ENCODE data around the gene PINLYP. TPM values are rescaled to one million over a fixed set of nuclear protein-coding genes. Genes with fewer than 3 reads are reported as not detected.

PINLYP gene
- total RNA-seq, 1 donor from 2014 or later: 1.0 TPM

- Histone ChIP-seq H3K9me3 (replicated peaks) (no peaks in the 10 kb centered on the region), H3K4me3 (no peak overlapping the region), H3K27ac (replicated peaks) (no peak overlapping the region), H3K27me3 (ENCODE audit: low read depth) (no peaks in the 10 kb centered on the region), H3K4me1 (peaks cover 13% of the 10 kb centered on the region), H3K36me3 (peaks cover 56% of the 10 kb centered on the region)
- DNase-seq: no peak
- intact Hi-C loops (cut with micrococcal nuclease): no loop called here
- no peak for TF ChIP-seq CTCF (IDR thresholded peaks at IDR 0.05; ENCODE audit: borderline replicate concordance)
These were observed 13.7 kb downstream of the PINLYP start for GRCh38 chr19:43589277-43589676.

GRCh38 chr19:43589678-43590077 lies 14.1 kb downstream of the PINLYP start:
- Histone ChIP-seq H3K4me3 (no peak overlapping the region), H3K36me3 (peaks cover 59% of the 10 kb centered on the region), H3K9me3 (replicated peaks) (no peaks in the 10 kb centered on the region), H3K27ac (replicated peaks) (no peak overlapping the region), H3K27me3 (ENCODE audit: low read depth) (no peaks in the 10 kb centered on the region), H3K4me1 (peaks cover 17% of the 10 kb centered on the region)
- TF ChIP-seq CTCF (IDR thresholded peaks at IDR 0.05; ENCODE audit: borderline replicate concordance): no peak
- intact Hi-C loops (cut with micrococcal nuclease): no loop called here
- no peak for DNase-seq

GRCh38 chr19:43591904-43592772 lies 16.5 kb downstream of the PINLYP start:
- no peak for DNase-seq
- Histone ChIP-seq H3K27ac (replicated peaks) (no peak overlapping the region), H3K4me1 (peaks cover 35% of the 10 kb centered on the region), H3K4me3 (no peak overlapping the region), H3K9me3 (replicated peaks) (no peaks in the 10 kb centered on the region), H3K27me3 (ENCODE audit: low read depth) (no peaks in the 10 kb centered on the region), H3K36me3 (peaks cover 54% of the 10 kb centered on the region)
- TF ChIP-seq CTCF (IDR thresholded peaks at IDR 0.05; ENCODE audit: borderline replicate concordance): no peak
- intact Hi-C loops (cut with micrococcal nuclease): no loop called here

GRCh38 chr19:43592800-43593350 lies 17.3 kb downstream of the PINLYP start:
- peaks cover 54% of the 10 kb centered on the region for H3K36me3 ChIP-seq
- H3K4me3 ChIP-seq: no peak overlapping the region
- no peak overlapping the region for H3K27ac ChIP-seq (replicated peaks)
- no peak for DNase-seq
- no peak for TF ChIP-seq CTCF (IDR thresholded peaks at IDR 0.05; ENCODE audit: borderline replicate concordance)
- H3K9me3 ChIP-seq (replicated peaks): no peaks in the 10 kb centered on the region
- intact Hi-C loops (cut with micrococcal nuclease): no loop called here
- H3K27me3 ChIP-seq (ENCODE audit: low read depth): no peaks in the 10 kb centered on the region
- H3K4me1 ChIP-seq: peaks cover 42% of the 10 kb centered on the region

GRCh38 chr19:43594081-43594697 lies 18.6 kb downstream of the PINLYP start:
- Histone ChIP-seq H3K4me1 (peaks cover 47% of the 10 kb centered on the region), H3K27me3 (ENCODE audit: low read depth) (no peaks in the 10 kb centered on the region), H3K4me3 (peak overlapping the region; percentile 82), H3K27ac (replicated peaks) (peak overlapping the region; percentile 99), H3K36me3 (peaks cover 55% of the 10 kb centered on the region), H3K9me3 (replicated peaks) (no peaks in the 10 kb centered on the region)
- DNase-seq: no peak
- TF ChIP-seq CTCF (IDR thresholded peaks at IDR 0.05; ENCODE audit: borderline replicate concordance): no peak
- intact Hi-C loops (cut with micrococcal nuclease): no loop called here
